K562 (cell line): ENCODE data around the gene LDLR. TPM values are rescaled to one million over a fixed set of nuclear protein-coding genes. Genes with fewer than 3 reads are reported as not detected.

Experiments
- C11orf30 ChIP-seq: fragments of 450-650 bp; IDR thresholded peaks from 2 replicates; pipeline ENCODE4 v1.6.1; 2016; ENCODE audit warnings: low read depth, mild to moderate bottlenecking
- CCNT2 ChIP-seq: IDR thresholded peaks from 2 replicates; pipeline ENCODE4 v1.6.1; 2011; ENCODE audit warnings: borderline replicate concordance, low read depth, mild to moderate bottlenecking, moderate library complexity, mixed read lengths, low read length; ENCODE audit not compliant: insufficient read length; ENCODE audit errors: extremely low read depth
- CHD1 ChIP-seq: fragments of 200-600 bp; sonication (generic); IDR thresholded peaks from one replicate; pipeline ENCODE4 v1.6.1; 2012; ENCODE audit warnings: mild to moderate bottlenecking, moderate library complexity, low read length, inconsistent platforms
- CHD2 ChIP-seq: IDR thresholded peaks from 2 replicates; pipeline ENCODE4 v1.6.1; 2011; ENCODE audit warnings: low read depth, low read length
- E2F6 ChIP-seq, 2 experiments: IDR thresholded peaks; 2 replicates each; pipeline ENCODE4 v1.6.1; 2011; ENCODE audit warnings: borderline replicate concordance in 1 of 2, control low read depth in 1 of 2, low read depth in 1 of 2, low read length in 1 of 2, mild to moderate bottlenecking in 1 of 2, mixed read lengths in 1 of 2, moderate library complexity in 1 of 2; ENCODE audit not compliant: insufficient read depth in 1 of 2, insufficient read length in 1 of 2, poor library complexity in 1 of 2, severe bottlenecking in 1 of 2; ENCODE audit errors: extremely low read depth in 1 of 2
- ESRRA ChIP-seq: fragments of 450-650 bp; IDR thresholded peaks from 2 replicates; pipeline ENCODE4 v1.6.1; 2014; ENCODE audit warnings: low read depth, mild to moderate bottlenecking, moderate library complexity, borderline replicate concordance
- GATAD2A ChIP-seq: fragments of 450-650 bp; IDR thresholded peaks from 2 replicates; pipeline ENCODE4 v1.6.1; 2017
- HOXB6 ChIP-seq: fragments of 250-450 bp; sonication (Bioruptor Pico); IDR thresholded peaks from 2 replicates; pipeline ENCODE4 v1.5.1; 2022; ENCODE audit warnings: mild to moderate bottlenecking, borderline replicate concordance
- NBN ChIP-seq: fragments of 450-650 bp; IDR thresholded peaks from 2 replicates; pipeline ENCODE4 v1.6.1; 2016; ENCODE audit warnings: low read depth, mild to moderate bottlenecking
- OTX1 ChIP-seq: fragments of 450-650 bp; formaldehyde crosslinking; IDR thresholded peaks from 2 replicates; pipeline ENCODE4 v1.4.0; 2022; ENCODE audit warnings: mild to moderate bottlenecking
- POLR2B ChIP-seq: fragments of 450-650 bp; IDR thresholded peaks from 2 replicates; pipeline ENCODE4 v1.6.1; 2018; ENCODE audit warnings: low read depth; ENCODE audit not compliant: partially characterized antibody
- POLR2H ChIP-seq: IDR thresholded peaks from 2 replicates; pipeline ENCODE4 v1.6.1; 2016; ENCODE audit warnings: missing genetic modification characterization, low read depth, mild to moderate bottlenecking, control low read depth, missing compliant biosample characterization, moderate library complexity
- PTTG1 ChIP-seq: fragments of 450-650 bp; IDR thresholded peaks from 2 replicates; pipeline ENCODE4 v1.6.1; 2016; ENCODE audit warnings: low read depth, mild to moderate bottlenecking, missing genetic modification characterization, missing compliant biosample characterization
- SMAD4 ChIP-seq: fragments of 250-450 bp; sonication (Bioruptor Pico); conservative IDR thresholded peaks from 2 replicates; pipeline ENCODE4 v1.8.0; 2021; ENCODE audit warnings: inconsistent platforms, mild to moderate bottlenecking, moderate library complexity
- SNRNP70 ChIP-seq: fragments of 200-400 bp; formaldehyde crosslinking; optimal IDR thresholded peaks from 2 replicates; pipeline ENCODE3; 2017; ENCODE audit warnings: low read depth, low read length
- SRSF3 ChIP-seq: fragments of 200-400 bp; formaldehyde crosslinking; IDR thresholded peaks from 2 replicates; pipeline ENCODE4 v1.6.1; 2016; ENCODE audit warnings: mild to moderate bottlenecking, low read length, moderate library complexity; ENCODE audit not compliant: insufficient read depth
- SUPT5H ChIP-seq: fragments of 450-650 bp; IDR thresholded peaks from 2 replicates; pipeline ENCODE4 v1.6.1; 2016
- TARDBP ChIP-seq: fragments of 450-650 bp; IDR thresholded peaks from 2 replicates; pipeline ENCODE4 v1.6.1; 2016
- TBL1XR1 ChIP-seq, 2 experiments: IDR thresholded peaks; 2 replicates each; pipeline ENCODE4 v1.6.1; 2012; ENCODE audit warnings: improper control_type of control experiment in 2 of 2, low read length in 2 of 2, mild to moderate bottlenecking in 1 of 2
- TRIM28 ChIP-seq: fragments of 450-650 bp; IDR thresholded peaks from 2 replicates; pipeline ENCODE4 v1.6.1; 2017
- ZKSCAN1 ChIP-seq: fragments of 150-350 bp; IDR thresholded peaks from 2 replicates; pipeline ENCODE4 v1.6.1; 2016; ENCODE audit warnings: low read depth, low read length
- ZKSCAN3 ChIP-seq: fragments of 250-450 bp; sonication (Bioruptor Pico); IDR thresholded peaks from 2 replicates; pipeline ENCODE4 v1.4.0; 2020
- ZNF77 ChIP-seq: fragments of 250-450 bp; sonication (Bioruptor Pico); IDR thresholded peaks from 2 replicates; pipeline ENCODE4 v1.5.0; 2020
- polyA plus RNA-seq, 8 experiments: library from polyadenylated mRNA; depleted of rRNA in 4 of 8; stranded (reverse) in 5 of 8; unstranded in 3 of 8; fragments of >200 nt; fragmentation: Nextera tagmentation in 2 of 8; fragmentation: Illumina TruSeq in 1 of 8; extraction: Ambion mirVana in 2 of 8; extraction: Trizol in 1 of 8; gene quantifications; 2 replicates each; pipeline versions ENCODE4 v1.2.1 to v1.2.3, GENCODE V29; 2011 to 2014; ENCODE audit warnings: inconsistent platforms in 1 of 8, missing spikeins in 1 of 8
- total RNA-seq, 7 experiments: library from RNA; depleted of rRNA in 6 of 7; stranded (reverse); fragments of >200 nt in 6 of 7; fragmentation: Illumina TruSeq in 2 of 7; extraction: Trizol in 2 of 7; gene quantifications; 2 replicates each; pipeline versions ENCODE4 v1.2.1 to v1.2.3, GENCODE V29; 2011 to 2021; ENCODE audit warnings: low replicate concordance in 1 of 7
- TF ChIP-seq, protein P1 (sequence below): fragments of 250-450 bp; sonication (Bioruptor Pico); IDR thresholded peaks from 2 replicates; pipeline ENCODE4 v1.4.0; 2020; ENCODE audit warnings: mild to moderate bottlenecking, moderate library complexity
- TF ChIP-seq, protein P2 (sequence below): fragments of 250-450 bp; sonication (Bioruptor Pico); IDR thresholded peaks from 2 replicates; pipeline ENCODE4 v1.8.0; 2022; ENCODE audit warnings: moderate library complexity, mild to moderate bottlenecking, inconsistent platforms

The LDLR gene
- total and polyA plus RNA-seq, 9 of the 15 experiments (the other 6 are each of a cell fraction or from before 2014, with no cell fraction given): 19.9 to 114 (median 56.3) TPM

GRCh38 chr19:11089254-11090013 lies at the start of gene LDLR (continued):
- TF ChIP-seq PTTG1 (tag): no peak
- TF ChIP-seq ZKSCAN1: peak; percentile 25; the same call in 1 of the 2 replicates
- no peak for TF ChIP-seq SNRNP70
- TF ChIP-seq, protein P1, sequence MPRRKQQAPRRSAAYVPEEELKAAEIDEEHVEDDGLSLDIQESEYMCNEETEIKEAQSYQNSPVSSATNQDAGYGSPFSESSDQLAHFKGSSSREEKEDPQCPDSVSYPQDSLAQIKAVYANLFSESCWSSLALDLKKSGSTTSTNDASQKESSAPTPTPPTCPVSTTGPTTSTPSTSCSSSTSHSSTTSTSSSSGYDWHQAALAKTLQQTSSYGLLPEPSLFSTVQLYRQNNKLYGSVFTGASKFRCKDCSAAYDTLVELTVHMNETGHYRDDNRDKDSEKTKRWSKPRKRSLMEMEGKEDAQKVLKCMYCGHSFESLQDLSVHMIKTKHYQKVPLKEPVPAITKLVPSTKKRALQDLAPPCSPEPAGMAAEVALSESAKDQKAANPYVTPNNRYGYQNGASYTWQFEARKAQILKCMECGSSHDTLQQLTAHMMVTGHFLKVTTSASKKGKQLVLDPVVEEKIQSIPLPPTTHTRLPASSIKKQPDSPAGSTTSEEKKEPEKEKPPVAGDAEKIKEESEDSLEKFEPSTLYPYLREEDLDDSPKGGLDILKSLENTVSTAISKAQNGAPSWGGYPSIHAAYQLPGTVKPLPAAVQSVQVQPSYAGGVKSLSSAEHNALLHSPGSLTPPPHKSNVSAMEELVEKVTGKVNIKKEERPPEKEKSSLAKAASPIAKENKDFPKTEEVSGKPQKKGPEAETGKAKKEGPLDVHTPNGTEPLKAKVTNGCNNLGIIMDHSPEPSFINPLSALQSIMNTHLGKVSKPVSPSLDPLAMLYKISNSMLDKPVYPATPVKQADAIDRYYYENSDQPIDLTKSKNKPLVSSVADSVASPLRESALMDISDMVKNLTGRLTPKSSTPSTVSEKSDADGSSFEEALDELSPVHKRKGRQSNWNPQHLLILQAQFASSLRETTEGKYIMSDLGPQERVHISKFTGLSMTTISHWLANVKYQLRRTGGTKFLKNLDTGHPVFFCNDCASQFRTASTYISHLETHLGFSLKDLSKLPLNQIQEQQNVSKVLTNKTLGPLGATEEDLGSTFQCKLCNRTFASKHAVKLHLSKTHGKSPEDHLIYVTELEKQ (CRISPR knock-in tag): no peak
- TF ChIP-seq OTX1: 0 out of 2 replicates have a peak, but pooled peaks have one; percentile 3
- peak in 1 of 2 experiments; percentile 65 for TF ChIP-seq E2F6 (IDR thresholded peaks at IDR 0.05; ENCODE audit: borderline replicate concordance in 1 of 2, extremely low read depth in 1 of 2, insufficient read depth in 1 of 2, insufficient read length in 1 of 2, low read depth in 1 of 2, low read length in 1 of 2, poor library complexity in 1 of 2, severe bottlenecking in 1 of 2)
- no peak for TF ChIP-seq HOXB6 (CRISPR knock-in tag)
- TF ChIP-seq CCNT2: peak; percentile 56
- TF ChIP-seq ZKSCAN3 (CRISPR knock-in tag): no peak
- 0 out of 2 replicates have a peak, but pooled peaks have one; percentile 16 for TF ChIP-seq GATAD2A
- TF ChIP-seq TRIM28: peak; percentile 19; the same call in 1 of the 2 replicates
- peak; percentile 58; the same call in 1 of the 2 replicates for TF ChIP-seq ESRRA
- peak; percentile 98 for TF ChIP-seq CHD1
- TF ChIP-seq CHD2: peak; percentile 70
- TF ChIP-seq TBL1XR1 (IDR thresholded peaks at IDR 0.05; ENCODE audit: low read length in 2 of 2): peak; percentile 12 to 74; a peak in 2 of 4 replicates
- 0 out of 2 replicates have a peak, but pooled peaks have one; percentile 47 for TF ChIP-seq ZNF77 (CRISPR knock-in tag)
- no peak for TF ChIP-seq SMAD4 (CRISPR knock-in tag)
- TF ChIP-seq, protein P2, sequence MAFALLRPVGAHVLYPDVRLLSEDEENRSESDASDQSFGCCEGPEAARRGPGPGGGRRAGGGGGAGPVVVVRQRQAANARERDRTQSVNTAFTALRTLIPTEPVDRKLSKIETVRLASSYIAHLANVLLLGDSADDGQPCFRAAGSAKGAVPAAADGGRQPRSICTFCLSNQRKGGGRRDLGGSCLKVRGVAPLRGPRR (CRISPR knock-in tag): peak; percentile 26; the same call in 1 of the 2 replicates
- peak; percentile 64; the same call in 1 of the 2 replicates for TF ChIP-seq TARDBP
- no peak for TF ChIP-seq C11orf30
- TF ChIP-seq POLR2B: peak; percentile 97
- peak; percentile 97 for TF ChIP-seq SUPT5H
- peak; percentile 94 for TF ChIP-seq POLR2H (tag)
- peak; percentile 70; the same call in 1 of the 2 replicates for TF ChIP-seq SRSF3
- TF ChIP-seq NBN: peak; percentile 60; the same call in 1 of the 2 replicates
